ENCODE measurements around the gene JADE2.
"Not testable (repeated sequence)": the region's sequence is repeated elsewhere in the genome, so short reads cannot be mapped to it uniquely, and the experiment has no call there.

The JADE2 gene

GRCh38 chr5:134547999-134548658 lies 22.7 kb downstream of the JADE2 start:
- FAIRE-seq (no peak), DNase-seq (ENCODE audit: insufficient read length, low spot score) (no peak)
- TF ChIP-seq CTCF (IDR thresholded peaks at IDR 0.05; ENCODE audit: insufficient read depth, missing control alignments) = no peak

GRCh38 chr5:134549714-134550113 lies 24.2 kb downstream of the JADE2 start:
- DNase-seq (ENCODE audit: insufficient read length, low spot score) (no peak), FAIRE-seq (no peak)
- no peak for TF ChIP-seq CTCF (IDR thresholded peaks at IDR 0.05; ENCODE audit: insufficient read depth, missing control alignments)

- TF ChIP-seq CTCF (IDR thresholded peaks at IDR 0.05; ENCODE audit: insufficient read depth, missing control alignments) = no peak
- FAIRE-seq (no peak), DNase-seq (ENCODE audit: insufficient read length, low spot score) (no peak)
These were observed 25.1 kb downstream of the JADE2 start for GRCh38 chr5:134550271-134551214.

GRCh38 chr5:134551901-134552300 lies 26.4 kb downstream of the JADE2 start:
- FAIRE-seq = no peak
- no peak for TF ChIP-seq CTCF (IDR thresholded peaks at IDR 0.05; ENCODE audit: insufficient read depth, missing control alignments)
- DNase-seq (ENCODE audit: insufficient read length, low spot score) = no peak

- DNase-seq (ENCODE audit: insufficient read length, low spot score) (no peak), FAIRE-seq (no peak)
- TF ChIP-seq CTCF (IDR thresholded peaks at IDR 0.05; ENCODE audit: insufficient read depth, missing control alignments) = no peak
These were observed 26.8 kb downstream of the JADE2 start for GRCh38 chr5:134552301-134552700.

- DNase-seq (ENCODE audit: insufficient read length, low spot score); FAIRE-seq: not testable (repeated sequence)
These were observed 27.2 kb downstream of the JADE2 start for GRCh38 chr5:134552716-134553115.

- FAIRE-seq (no peak), DNase-seq (ENCODE audit: insufficient read length, low spot score) (no peak)
- no peak for TF ChIP-seq CTCF (IDR thresholded peaks at IDR 0.05; ENCODE audit: insufficient read depth, missing control alignments)
These were observed 28.4 kb downstream of the JADE2 start for GRCh38 chr5:134553821-134554267.

Data from D721Med (cell line).